ENCODE results near the gene FAM222A. TPM values are rescaled to one million over a fixed set of nuclear protein-coding genes. Genes with fewer than 3 reads are reported as not detected.
"Not testable (repeated sequence)": the region's sequence is repeated elsewhere in the genome, so short reads cannot be mapped to it uniquely, and the experiment has no call there.

The FAM222A gene
- polyA plus RNA-seq, 1 donor = 6.3 TPM

GRCh38 chr12:109693653-109694600, 19.7 kb upstream of the FAM222A start:
- peaks cover 7% of the 10 kb centered on the region for H3K4me1 ChIP-seq (ENCODE audit: control insufficient read depth, insufficient read depth, low read length)
- DNase-seq = no peak
- H3K4me3 ChIP-seq (ENCODE audit: low read length) = no peak overlapping the region
- H3K36me3 ChIP-seq (ENCODE audit: control insufficient read depth, insufficient read depth, low read length) = no peaks in the 10 kb centered on the region
- no peaks in the 10 kb centered on the region for H3K27me3 ChIP-seq (ENCODE audit: control insufficient read depth, insufficient read depth, low read length)
- no peak overlapping the region for H3K27ac ChIP-seq (ENCODE audit: low read length)
- WGBS (ENCODE audit: insufficient coverage, low lambda C conversion rate) = no CpG with 5 or more reads among the region's 11 CpGs
- H3K9me3 ChIP-seq (ENCODE audit: control insufficient read depth, low read depth, low read length) = no peaks in the 10 kb centered on the region

GRCh38 chr12:109694629-109695028, 19.0 kb upstream of the FAM222A start:
- WGBS (ENCODE audit: insufficient coverage, low lambda C conversion rate) = no CpG with 5 or more reads among the region's 6 CpGs
- not testable (repeated sequence) for H3K36me3 ChIP-seq (ENCODE audit: control insufficient read depth, insufficient read depth, low read length); H3K27ac ChIP-seq (ENCODE audit: low read length); DNase-seq; H3K4me3 ChIP-seq (ENCODE audit: low read length); H3K27me3 ChIP-seq (ENCODE audit: control insufficient read depth, insufficient read depth, low read length); H3K9me3 ChIP-seq (ENCODE audit: control insufficient read depth, low read depth, low read length); H3K4me1 ChIP-seq (ENCODE audit: control insufficient read depth, insufficient read depth, low read length)

GRCh38 chr12:109695416-109695815, 18.2 kb upstream of the FAM222A start:
- DNase-seq = peak in 1 of 2 donors; percentile 65
- H3K4me3 ChIP-seq (ENCODE audit: low read length) = no peak overlapping the region
- WGBS (ENCODE audit: insufficient coverage, low lambda C conversion rate) = no CpG with 5 or more reads among the region's 12 CpGs
- H3K9me3 ChIP-seq (ENCODE audit: control insufficient read depth, low read depth, low read length) = no peaks in the 10 kb centered on the region
- no peaks in the 10 kb centered on the region for H3K27me3 ChIP-seq (ENCODE audit: control insufficient read depth, insufficient read depth, low read length)
- no peaks in the 10 kb centered on the region for H3K36me3 ChIP-seq (ENCODE audit: control insufficient read depth, insufficient read depth, low read length)
- peaks cover 7% of the 10 kb centered on the region for H3K4me1 ChIP-seq (ENCODE audit: control insufficient read depth, insufficient read depth, low read length)
- H3K27ac ChIP-seq (ENCODE audit: low read length) = peak overlapping the region; percentile 63

- Histone ChIP-seq H3K36me3 (ENCODE audit: control insufficient read depth, insufficient read depth, low read length) (no peaks in the 10 kb centered on the region), H3K4me3 (ENCODE audit: low read length) (no peak overlapping the region), H3K27me3 (ENCODE audit: control insufficient read depth, insufficient read depth, low read length) (no peaks in the 10 kb centered on the region), H3K9me3 (ENCODE audit: control insufficient read depth, low read depth, low read length) (no peaks in the 10 kb centered on the region), H3K27ac (ENCODE audit: low read length) (peak overlapping the region; percentile 63), H3K4me1 (ENCODE audit: control insufficient read depth, insufficient read depth, low read length) (peaks cover 7% of the 10 kb centered on the region)
- DNase-seq = peak; percentile 49 to 83
- no CpG with 5 or more reads among the region's 6 CpGs for WGBS (ENCODE audit: insufficient coverage, low lambda C conversion rate)
These were observed 17.6 kb upstream of the FAM222A start for GRCh38 chr12:109695961-109696461.

GRCh38 chr12:109696485-109697269, 16.9 kb upstream of the FAM222A start:
- no peak for DNase-seq
- Histone ChIP-seq H3K4me3 (ENCODE audit: low read length) (no peak overlapping the region), H3K9me3 (ENCODE audit: control insufficient read depth, low read depth, low read length) (no peaks in the 10 kb centered on the region), H3K27me3 (ENCODE audit: control insufficient read depth, insufficient read depth, low read length) (no peaks in the 10 kb centered on the region), H3K36me3 (ENCODE audit: control insufficient read depth, insufficient read depth, low read length) (no peaks in the 10 kb centered on the region), H3K27ac (ENCODE audit: low read length) (peak overlapping the region; percentile 63), H3K4me1 (ENCODE audit: control insufficient read depth, insufficient read depth, low read length) (peaks cover 7% of the 10 kb centered on the region)
- WGBS (ENCODE audit: insufficient coverage, low lambda C conversion rate) = no CpG with 5 or more reads among the region's 6 CpGs

- no peak for DNase-seq
- no peak overlapping the region for H3K27ac ChIP-seq (ENCODE audit: low read length)
- peaks cover 7% of the 10 kb centered on the region for H3K4me1 ChIP-seq (ENCODE audit: control insufficient read depth, insufficient read depth, low read length)
- H3K4me3 ChIP-seq (ENCODE audit: low read length) = no peak overlapping the region
- H3K9me3 ChIP-seq (ENCODE audit: control insufficient read depth, low read depth, low read length) = no peaks in the 10 kb centered on the region
- 85% methylated on average over 2 of the region's 2 CpGs for WGBS (ENCODE audit: insufficient coverage, low lambda C conversion rate)
- no peaks in the 10 kb centered on the region for H3K36me3 ChIP-seq (ENCODE audit: control insufficient read depth, insufficient read depth, low read length)
- H3K27me3 ChIP-seq (ENCODE audit: control insufficient read depth, insufficient read depth, low read length) = no peaks in the 10 kb centered on the region
These were observed 16.4 kb upstream of the FAM222A start for GRCh38 chr12:109697270-109697553.

GRCh38 chr12:109697877-109698468, 15.7 kb upstream of the FAM222A start:
- no peaks in the 10 kb centered on the region for H3K9me3 ChIP-seq (ENCODE audit: control insufficient read depth, low read depth, low read length)
- H3K4me3 ChIP-seq (ENCODE audit: low read length) = no peak overlapping the region
- DNase-seq = no peak
- no peaks in the 10 kb centered on the region for H3K27me3 ChIP-seq (ENCODE audit: control insufficient read depth, insufficient read depth, low read length)
- WGBS (ENCODE audit: insufficient coverage, low lambda C conversion rate) = no CpG with 5 or more reads among the region's 11 CpGs
- peaks cover 7% of the 10 kb centered on the region for H3K4me1 ChIP-seq (ENCODE audit: control insufficient read depth, insufficient read depth, low read length)
- no peak overlapping the region for H3K27ac ChIP-seq (ENCODE audit: low read length)
- H3K36me3 ChIP-seq (ENCODE audit: control insufficient read depth, insufficient read depth, low read length) = no peaks in the 10 kb centered on the region

GRCh38 chr12:109698820-109699219, 14.8 kb upstream of the FAM222A start:
- Histone ChIP-seq H3K36me3 (ENCODE audit: control insufficient read depth, insufficient read depth, low read length) (no peaks in the 10 kb centered on the region), H3K4me1 (ENCODE audit: control insufficient read depth, insufficient read depth, low read length) (peaks cover 7% of the 10 kb centered on the region), H3K27me3 (ENCODE audit: control insufficient read depth, insufficient read depth, low read length) (no peaks in the 10 kb centered on the region), H3K4me3 (ENCODE audit: low read length) (no peak overlapping the region), H3K27ac (ENCODE audit: low read length) (no peak overlapping the region), H3K9me3 (ENCODE audit: control insufficient read depth, low read depth, low read length) (no peaks in the 10 kb centered on the region)
- WGBS (ENCODE audit: insufficient coverage, low lambda C conversion rate) = 100% methylated on average over 1 of the region's 7 CpGs
- no peak for DNase-seq

GRCh38 chr12:109701064-109701463, 12.6 kb upstream of the FAM222A start:
- Histone ChIP-seq H3K9me3 (ENCODE audit: control insufficient read depth, low read depth, low read length) (no peaks in the 10 kb centered on the region), H3K4me3 (ENCODE audit: low read length) (no peak overlapping the region), H3K4me1 (ENCODE audit: control insufficient read depth, insufficient read depth, low read length) (no peaks in the 10 kb centered on the region), H3K27ac (ENCODE audit: low read length) (no peak overlapping the region), H3K36me3 (ENCODE audit: control insufficient read depth, insufficient read depth, low read length) (no peaks in the 10 kb centered on the region), H3K27me3 (ENCODE audit: control insufficient read depth, insufficient read depth, low read length) (no peaks in the 10 kb centered on the region)
- no peak for DNase-seq
- WGBS (ENCODE audit: insufficient coverage, low lambda C conversion rate) = no CpG with 5 or more reads among the region's 6 CpGs

- DNase-seq = no peak
These were observed 11.3 kb upstream of the FAM222A start for GRCh38 chr12:109702111-109702841.

More at GRCh38 chr12:109702111-109702841, 11.3 kb upstream of the FAM222A start:
- H3K4me1 ChIP-seq (ENCODE audit: control insufficient read depth, insufficient read depth, low read length) = peaks cover 9% of the 10 kb centered on the region
- H3K27me3 ChIP-seq (ENCODE audit: control insufficient read depth, insufficient read depth, low read length) = no peaks in the 10 kb centered on the region
- WGBS (ENCODE audit: insufficient coverage, low lambda C conversion rate) = no CpG with 5 or more reads among the region's 9 CpGs
- no peaks in the 10 kb centered on the region for H3K9me3 ChIP-seq (ENCODE audit: control insufficient read depth, low read depth, low read length)
- H3K4me3 ChIP-seq (ENCODE audit: low read length) = no peak overlapping the region
- no peaks in the 10 kb centered on the region for H3K36me3 ChIP-seq (ENCODE audit: control insufficient read depth, insufficient read depth, low read length)
- H3K27ac ChIP-seq (ENCODE audit: low read length) = no peak overlapping the region
